NCI-H345 treated with DMSO at 0.1 percent for 48 hours (cell line): Measurements from ENCODE around the gene RNF213.
"Not testable (repeated sequence)": the region's sequence is repeated elsewhere in the genome, so short reads cannot be mapped to it uniquely, and the experiment has no call there.

Experiments
- DNase-seq: peaks from one replicate; lab custom pipeline; 2025; ENCODE audit not compliant: unreplicated experiment; lab: John Stamatoyannopoulos, UW

Gene RNF213

DNA sequence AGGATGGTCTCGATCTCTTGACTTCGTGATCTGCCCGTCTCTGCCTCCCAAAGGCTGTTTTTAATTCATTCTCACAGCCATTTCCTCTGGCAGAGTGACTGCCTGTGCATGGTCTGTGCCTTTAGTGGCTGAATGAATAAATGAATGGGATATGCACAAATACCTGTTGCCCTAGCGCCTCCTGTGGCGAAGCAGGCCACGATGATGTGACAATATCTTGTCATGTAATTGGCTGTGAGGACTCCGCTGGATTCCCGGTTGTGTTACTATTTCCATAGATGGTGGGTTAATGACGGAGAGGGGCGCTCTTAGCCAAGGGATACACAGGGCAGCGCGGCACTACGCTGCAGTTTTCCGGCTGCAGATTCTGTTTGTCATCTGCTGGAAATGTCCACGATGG, 127.5 kb downstream of the RNF213 start:
- DNase-seq: no peak

DNA sequence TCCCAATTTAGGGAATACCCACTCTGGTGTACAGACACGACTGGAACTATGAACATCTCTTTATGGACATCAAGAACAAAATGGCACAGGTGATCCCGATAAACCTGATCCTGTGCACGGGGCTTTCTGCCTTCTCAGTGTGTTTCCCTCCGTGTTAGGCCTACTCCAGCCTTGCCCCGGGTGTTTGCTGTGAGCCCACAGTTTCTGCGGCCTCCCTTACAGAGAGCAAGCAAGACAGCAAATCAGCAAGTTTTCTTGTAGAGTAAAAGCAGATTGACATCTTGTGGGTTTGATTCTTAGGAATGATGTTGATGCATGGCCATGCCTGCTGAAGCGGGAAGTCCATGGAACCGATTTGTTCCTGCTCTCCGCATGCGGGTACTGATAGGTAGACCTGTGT, 127.9 kb downstream of the RNF213 start:
- DNase-seq: no peak

DNA sequence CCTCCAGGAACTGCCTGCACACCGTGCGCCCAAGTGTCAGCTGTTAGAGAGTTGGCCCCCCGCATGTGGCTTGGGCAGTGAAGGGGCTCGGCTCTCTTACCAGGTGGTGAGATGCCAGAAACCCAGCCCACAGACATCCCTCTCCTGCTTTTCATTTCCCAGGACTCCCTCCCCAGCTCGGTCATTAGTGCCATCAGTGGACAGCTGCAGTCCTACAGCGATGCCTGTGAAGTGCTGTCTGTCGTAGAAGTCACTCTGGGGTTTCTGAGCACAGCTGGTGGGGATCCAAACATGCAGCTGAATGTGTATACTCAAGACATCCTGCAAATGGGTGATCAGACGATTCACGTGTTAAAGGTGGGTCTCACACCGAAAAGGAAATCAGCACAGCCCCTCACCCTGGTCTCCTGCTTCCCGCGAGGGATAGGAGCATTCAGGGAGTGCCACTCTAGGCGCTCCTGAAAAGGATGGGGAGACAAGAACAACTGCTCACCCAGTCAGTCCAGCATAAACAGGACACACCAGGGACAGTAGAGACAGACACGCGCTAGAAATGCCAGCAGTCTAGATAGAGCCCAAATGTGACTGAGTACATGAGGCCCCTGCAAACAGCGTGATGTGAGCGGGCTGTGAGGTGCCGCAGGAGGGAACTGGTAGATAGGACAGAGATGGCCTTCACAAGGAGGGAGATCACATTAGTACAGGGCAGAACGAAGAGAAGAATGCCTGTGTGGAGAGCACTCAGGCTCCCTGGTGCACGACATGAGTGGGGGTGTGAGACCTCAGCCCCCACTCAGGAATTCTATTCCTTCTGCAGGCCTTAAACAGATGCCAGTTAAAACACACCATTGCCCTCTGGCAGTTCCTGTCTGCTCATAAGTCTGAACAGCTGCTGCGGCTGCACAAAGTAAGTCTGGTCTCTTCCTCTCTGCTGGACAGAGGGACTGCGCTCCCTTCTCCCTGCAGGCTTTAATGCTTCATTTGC, 128.7 kb downstream of the RNF213 start:
- no peak for DNase-seq

DNA sequence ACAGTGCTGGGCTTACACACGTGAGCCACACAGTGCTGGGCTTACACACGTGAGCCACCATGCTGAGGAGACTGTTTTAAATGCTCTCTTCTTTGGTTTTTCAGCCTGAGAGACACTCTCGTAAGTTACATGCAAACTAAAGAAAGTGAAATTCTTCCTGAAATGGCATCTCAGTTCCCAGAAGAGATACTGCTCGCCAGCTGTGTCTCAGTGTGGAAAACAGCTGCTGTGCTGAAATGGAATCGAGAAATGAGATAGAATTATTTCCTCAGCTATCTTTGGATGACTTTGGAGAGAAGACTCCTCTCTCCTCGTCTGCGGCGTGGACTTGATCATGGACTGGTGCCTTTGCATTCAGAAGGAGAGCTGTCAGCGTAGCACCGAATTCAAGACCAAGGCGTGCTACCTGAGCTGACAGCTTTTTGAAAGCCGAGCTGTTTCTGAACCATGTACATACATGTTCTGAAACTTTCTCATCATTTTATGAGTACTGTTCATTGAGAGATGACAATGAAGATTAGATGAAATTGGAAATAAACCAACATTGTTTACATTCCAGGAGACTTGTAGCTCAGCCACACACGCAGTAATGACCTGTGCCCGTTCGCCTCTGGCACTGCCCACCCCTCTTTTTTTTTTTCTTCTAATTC, 132.7 kb downstream of the RNF213 start:
- no peak for DNase-seq

DNA sequence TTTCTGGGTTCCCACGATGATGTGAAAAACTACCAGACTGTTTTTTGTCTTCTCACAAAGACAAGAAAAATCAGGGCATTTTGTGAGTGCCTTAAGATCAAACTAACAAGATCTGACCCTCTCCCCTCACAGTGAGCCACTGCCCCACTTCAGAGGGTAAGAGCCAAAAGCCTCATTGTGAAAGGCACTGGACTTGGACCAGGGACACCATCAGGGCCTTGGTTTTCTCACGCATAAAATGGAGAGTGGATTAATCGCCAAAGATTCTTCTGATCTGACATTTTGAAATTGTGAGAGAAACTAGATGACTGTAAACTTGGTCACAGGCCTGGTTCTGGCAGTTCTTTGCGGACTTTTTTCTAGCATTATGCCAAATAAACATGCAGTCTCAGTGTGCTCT, 133.3 kb downstream of the RNF213 start:
- no peak for DNase-seq

DNA sequence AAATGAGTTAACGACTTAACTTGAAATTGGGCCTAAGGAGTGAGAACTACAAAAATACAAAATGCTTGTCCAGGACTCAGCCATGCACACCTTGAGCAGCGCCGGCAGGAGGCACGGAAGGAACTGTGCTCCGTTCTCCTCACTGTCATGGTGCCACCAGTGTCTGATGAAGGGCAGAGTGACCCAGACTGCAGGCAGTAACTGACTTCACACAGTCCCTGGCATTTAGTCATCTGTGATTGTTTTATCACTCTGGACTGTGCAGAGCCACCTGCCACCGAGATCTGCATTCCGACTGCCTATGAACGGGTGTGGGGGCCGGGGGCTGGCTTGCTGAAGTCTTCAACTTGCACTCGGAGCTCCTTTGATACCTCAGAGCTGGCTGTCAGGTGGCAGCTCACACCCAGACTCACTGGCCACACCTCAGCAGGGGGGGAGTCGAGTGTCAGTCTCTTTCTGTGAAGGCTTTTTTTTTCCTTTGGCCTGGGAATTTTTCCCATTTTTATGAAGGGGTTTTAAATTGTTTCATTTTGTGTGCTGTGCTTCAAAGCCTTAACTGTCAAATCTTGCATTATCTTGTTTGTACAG, 134.1 kb downstream of the RNF213 start:
- no peak for DNase-seq

DNA sequence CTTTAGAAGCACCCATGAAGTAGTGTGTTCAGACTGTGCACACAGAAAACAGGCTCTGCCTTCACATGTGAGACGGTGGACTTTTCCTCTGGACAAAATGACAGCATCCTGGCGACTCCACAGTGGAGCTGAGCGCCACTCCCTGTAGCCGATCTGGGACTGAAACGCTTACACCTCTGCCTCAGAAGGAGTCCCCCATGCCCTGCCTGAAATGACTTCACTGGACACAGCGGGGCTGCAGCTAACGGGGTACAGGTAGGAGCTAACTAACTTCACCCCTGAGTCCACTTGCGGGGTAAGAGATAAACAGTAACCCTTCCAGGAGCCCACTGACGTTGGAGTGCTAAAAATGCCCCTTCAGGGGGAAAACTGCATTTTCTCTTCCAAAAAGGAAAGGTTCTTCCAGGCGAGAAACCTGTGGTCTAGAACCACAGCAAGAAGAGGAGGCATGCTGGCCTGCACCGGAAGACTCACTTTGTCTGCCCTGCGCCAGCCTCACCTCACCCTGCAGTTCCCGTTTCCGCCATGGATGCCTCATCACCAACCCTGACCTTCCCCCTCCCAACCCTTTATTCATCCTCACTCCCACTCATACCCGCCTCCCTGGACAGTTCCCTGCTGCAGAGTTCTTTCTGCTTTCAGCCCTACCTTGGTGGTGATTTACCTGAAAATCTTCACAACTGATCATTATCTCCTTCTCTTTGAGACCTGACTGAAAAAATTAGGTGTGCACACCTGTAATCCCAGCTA, 134.9 kb downstream of the RNF213 start:
- DNase-seq: no peak

DNA sequence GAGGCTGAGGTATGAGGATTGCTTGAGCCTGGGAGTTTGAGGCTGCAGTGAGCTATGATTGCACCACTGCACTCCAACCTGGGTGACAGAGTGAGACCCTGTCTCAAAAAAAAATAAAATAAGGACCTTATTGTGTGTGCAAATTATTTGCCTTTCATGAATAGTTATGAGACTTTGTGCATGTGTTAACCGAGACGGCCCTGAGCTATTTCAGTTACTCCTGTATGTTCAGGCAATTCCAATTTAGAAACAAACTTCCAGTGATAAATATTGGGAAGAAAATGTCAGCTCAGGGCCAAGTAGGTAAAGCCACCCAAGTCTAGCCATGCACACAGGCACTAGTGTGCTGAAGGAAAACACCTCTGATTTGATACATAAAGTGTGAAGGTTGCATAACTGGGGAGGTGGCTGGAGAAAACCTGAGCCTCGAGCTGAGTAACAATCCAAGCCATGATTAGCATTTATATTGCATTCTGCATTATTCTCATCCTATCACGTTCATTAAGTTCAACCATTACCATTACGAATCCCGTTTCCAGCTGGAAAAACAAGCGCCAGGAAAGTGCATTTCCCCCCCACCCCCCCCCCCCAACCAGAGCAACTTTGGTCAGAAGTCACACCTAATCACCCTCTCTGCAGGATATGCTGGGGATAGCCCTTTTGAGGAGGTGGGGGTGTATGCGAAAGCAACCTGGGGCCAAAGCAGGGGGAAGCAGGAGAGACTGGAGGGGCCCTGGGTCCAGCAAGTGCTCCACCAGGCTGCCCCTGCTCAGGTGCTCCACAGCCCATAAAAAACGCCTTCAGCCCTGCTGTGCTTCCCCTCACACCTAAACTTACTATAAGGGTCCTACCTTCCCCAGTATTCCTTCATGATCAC, 135.7 kb downstream of the RNF213 start:
- DNase-seq: no peak

DNA sequence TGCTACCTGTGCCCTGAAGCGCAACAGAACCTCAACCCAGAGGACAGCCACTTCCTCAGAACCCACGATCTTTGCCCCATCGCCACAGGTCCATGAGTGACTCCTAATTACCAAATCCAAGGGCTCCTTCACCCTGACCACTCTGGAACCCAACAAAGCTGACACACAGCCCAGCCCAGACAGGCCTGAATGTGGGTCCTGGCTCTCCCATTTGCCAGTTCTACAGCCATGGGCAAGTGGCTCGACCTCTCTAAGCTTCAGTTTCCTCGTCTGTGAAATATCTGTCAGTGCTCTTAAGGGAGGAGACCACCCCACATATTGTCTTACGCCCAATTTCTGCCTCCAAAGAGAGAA, 136.4 kb downstream of the RNF213 start:
- DNase-seq: no peak

DNA sequence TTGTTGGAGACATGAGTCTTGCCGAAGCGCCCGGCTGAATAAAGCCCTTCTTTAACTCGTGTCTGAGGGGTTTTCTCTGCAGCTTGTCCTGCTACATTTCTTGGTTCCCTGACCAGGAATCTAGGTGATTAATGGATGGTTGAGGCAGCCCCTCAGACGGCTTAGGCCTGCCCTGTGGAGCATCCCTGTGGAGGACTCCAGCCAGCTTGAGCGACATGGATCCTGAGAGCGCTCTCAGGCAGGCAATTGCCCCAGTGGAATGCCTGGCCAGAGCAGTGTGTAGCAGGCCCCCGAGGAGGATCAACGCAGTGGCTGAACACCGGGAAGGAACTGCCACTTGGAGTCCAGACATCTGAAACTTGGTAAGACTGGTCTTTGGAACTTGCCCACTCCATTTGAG, 137.0 kb downstream of the RNF213 start:
- no peak for DNase-seq

DNA sequence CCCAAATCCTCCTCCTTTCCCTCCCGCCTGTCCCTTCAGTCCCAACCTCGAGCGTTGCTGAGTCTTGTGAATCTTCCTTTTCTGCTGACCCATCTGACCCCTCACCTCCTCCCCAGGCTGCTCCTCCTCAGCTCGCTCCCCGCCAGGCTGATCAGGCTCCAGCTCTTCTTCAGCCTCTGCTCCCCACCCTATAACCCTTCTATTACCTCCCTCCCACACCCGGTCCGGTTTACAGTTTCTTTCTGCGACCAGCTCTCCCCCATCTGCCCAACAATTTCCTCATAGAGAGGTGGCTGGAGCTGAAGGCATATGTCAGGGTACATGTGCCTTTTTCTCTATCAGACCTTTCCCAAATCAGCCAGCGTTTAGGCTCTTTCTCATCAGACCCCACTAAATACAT, 140.4 kb downstream of the RNF213 start:
- DNase-seq: not testable (repeated sequence)

DNA sequence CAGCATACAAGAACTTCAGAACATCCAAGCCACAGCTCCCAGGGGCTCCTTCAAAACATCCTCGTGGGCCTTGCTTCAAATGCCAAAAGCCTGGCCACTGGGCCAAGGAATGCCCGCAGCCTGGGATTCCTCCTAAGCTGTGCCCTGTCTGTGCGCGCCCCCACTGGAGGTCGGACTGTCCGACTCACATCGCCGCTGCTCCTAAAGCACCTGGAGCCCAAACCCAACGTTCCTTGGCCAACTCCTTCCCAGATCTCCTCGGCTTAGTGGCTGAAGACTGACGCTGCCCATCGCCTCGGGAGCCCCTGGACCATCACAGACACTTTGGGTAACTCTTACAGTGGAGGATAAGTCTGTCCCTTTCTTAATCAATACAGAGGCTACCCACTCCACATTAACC, 141.4 kb downstream of the RNF213 start:
- not testable (repeated sequence) for DNase-seq

DNA sequence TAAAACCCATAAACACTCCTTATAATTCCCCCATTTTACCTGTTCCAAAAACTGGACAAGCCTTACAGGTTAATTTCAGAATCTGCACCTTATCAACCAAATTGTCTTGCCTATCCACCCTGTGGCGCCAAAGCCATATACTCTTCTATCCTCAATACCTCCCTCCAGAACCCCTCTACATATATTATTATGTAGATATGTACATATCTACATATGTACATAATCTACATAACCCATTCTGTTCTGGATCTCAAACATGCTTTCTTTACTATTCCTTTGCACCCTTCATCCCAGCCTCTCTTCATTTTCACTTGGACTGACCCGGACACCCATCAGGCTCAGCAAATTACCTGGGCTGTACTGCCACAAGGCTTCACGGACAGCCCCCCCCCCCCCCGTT, 142.3 kb downstream of the RNF213 start:
- DNase-seq: no peak

DNA sequence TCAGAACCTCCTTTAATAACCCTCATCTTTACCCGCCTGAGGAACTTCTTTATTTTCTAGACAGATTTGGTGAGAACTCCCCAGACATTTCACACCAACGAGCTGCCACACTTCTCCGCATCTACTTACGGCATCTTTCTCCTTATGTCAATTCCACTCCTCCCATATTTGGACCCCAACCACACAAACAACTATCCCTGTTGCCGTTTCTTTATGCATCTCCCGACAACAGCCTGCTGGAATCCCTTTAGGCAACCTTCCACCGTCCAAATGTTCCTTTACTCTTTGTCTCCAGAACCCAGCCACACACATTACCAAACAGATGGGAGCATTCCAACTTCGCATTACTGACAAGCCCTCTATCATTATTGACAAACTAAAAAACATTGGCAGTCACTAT, 145.5 kb downstream of the RNF213 start:
- DNase-seq: no peak

DNA sequence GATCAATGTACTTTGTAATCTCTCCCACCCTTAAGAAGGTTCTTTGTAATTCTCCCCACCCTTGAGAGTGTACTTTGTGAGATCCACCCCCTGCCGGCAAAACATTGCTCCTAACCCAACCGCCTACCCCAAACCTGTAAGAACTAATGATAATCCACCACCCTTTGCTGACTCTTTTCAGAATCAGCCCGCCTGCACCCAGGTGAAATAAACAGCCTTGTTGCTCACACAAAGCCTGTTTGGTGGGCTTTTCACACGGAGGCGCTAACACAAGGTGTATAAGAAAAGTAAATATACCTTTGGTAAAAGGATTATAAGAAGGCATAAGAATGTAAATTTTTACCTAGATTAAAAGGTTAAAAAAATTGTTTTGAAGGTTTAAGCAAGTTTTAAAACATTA, 147.3 kb downstream of the RNF213 start:
- not testable (repeated sequence) for DNase-seq

DNA sequence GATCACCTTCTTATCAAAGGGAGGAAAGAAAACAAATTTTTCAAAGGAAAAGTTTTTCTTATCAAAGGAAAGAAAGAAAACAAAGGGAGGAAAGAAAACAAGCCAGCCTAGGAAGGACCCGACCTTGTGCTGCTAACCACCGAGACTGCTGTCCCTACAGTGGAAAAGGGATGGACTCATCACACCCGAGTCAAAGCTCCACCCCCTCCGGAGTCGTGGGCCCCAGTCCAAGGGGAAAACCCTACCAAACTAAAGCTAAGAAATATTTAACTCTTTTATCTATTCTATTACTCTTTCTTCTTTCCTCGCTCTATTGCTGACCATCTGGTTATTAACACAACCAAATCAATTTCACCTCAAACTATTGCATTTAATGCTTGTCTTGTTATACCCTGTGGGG, 148.2 kb downstream of the RNF213 start:
- DNase-seq: no peak

DNA sequence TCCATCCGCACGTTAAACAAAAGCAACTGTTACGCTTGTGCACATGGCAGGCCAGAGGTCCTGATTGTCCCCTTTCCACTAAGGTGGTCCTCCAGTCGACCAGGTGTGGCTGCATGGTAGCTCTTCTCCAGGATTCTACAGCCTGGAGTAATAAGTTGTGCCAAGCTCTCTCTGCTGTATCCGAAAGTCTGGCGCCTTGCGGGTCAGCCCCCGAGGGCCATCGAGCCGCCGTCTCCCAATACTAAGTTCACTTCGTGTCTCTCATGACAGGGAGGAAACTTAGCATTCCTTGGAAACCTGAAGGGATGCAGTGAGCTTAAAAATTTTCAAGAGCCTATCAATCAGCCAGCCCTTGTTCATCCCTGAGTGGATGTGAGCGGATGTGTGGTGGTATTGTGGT, 149.0 kb downstream of the RNF213 start:
- DNase-seq: no peak

DNA sequence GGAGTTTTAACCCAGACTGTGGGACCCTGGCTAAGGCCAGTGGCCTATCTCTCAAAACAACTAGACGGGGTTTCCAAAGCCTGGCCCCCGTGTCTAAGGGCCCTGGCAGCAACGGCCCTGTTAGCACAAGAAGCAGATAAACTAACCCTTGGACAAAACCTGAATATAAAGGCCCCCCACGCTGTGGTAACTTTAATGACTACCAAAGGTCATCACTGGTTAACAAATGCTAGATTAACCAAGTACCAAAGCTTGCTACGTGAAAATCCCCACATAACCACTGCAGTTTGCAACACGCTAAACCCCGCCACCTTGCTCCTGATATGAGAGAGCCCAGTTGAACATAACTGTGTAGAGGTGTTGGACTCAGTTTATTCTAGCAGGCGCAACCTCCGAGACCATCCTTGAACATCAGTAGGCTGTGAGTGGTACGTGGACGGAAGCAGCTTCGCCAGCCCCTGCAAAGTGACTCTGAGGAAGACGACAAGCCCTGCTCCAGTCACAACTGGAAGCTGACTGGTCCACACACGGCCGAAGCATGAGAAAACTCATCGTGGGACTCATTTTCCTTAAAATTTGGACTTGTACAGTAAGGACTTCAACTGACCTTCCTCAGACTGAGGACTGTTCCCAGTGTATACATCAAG, 149.9 kb downstream of the RNF213 start:
- DNase-seq: not testable (repeated sequence)

DNA sequence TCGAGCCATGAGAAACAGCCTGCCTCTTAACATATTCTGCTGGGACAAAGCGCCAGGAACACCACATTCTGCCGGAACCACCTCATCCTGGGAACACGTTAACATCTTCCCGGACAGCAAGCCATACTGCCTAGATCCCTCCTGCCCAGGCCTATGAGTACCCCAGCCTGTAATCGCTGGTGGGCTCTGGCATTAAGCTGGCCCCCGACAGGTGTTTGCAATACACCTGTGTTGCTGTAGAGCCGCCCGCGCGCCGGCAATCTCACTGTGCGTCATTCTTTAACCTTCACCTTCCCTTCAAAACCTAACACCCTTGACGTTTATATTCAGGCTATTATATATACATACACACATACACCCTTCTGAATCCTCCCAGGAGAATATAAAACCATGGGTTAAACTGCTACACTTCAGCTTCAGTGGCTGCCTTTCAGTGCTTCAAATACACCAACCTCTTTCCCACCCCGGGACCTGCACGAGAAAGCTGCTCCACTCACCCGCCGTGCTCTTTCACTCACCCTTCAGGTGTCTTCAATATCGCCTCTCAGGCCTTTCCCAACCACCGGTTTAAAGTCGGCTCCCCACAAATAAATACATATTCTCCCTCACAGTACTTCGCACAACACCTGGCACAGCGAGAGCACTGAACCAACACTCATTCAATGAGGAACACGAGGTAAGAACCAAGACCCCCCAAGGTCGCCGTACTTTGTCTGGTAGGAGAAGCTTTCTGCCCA, 153.3 kb downstream of the RNF213 start:
- DNase-seq: no peak
